GM21447 (cell line): Measurements from ENCODE around the gene SLFN13.
"Not testable (repeated sequence)": the region's sequence is repeated elsewhere in the genome, so short reads cannot be mapped to it uniquely, and the experiment has no call there.

Experiments
- ATAC-seq: cut with Tn5 transposase; IDR thresholded peaks from one replicate; pipeline ENCODE4 v1.9.1; 2021; ENCODE audit not compliant: unreplicated experiment

Gene SLFN13

GRCh38 chr17:35448214-35448898 lies at the start of gene SLFN13:
Gene SLFN13, minus strand, starts transcription at chr17:35448766. Its CDS starts 3,086 bp downstream, at chr17:35445680.
- ATAC-seq = peak; percentile 73

GRCh38 chr17:35496451-35497290 lies 48.1 kb upstream of the SLFN13 start:
- ATAC-seq = no peak

- no peak for ATAC-seq
Measured at GRCh38 chr17:35493040-35493439, 44.5 kb upstream of the SLFN13 start.

- no peak for ATAC-seq
Measured at GRCh38 chr17:35491417-35491816, 42.9 kb upstream of the SLFN13 start.

GRCh38 chr17:35489944-35490343 lies 41.4 kb upstream of the SLFN13 start:
- no peak for ATAC-seq

GRCh38 chr17:35488991-35489390 lies 40.4 kb upstream of the SLFN13 start:
- ATAC-seq = no peak

GRCh38 chr17:35486920-35487732 lies 38.6 kb upstream of the SLFN13 start:
- no peak for ATAC-seq

GRCh38 chr17:35479271-35479670 lies 30.7 kb upstream of the SLFN13 start:
- no peak for ATAC-seq

- ATAC-seq = no peak
Measured at GRCh38 chr17:35477248-35477647, 28.7 kb upstream of the SLFN13 start.

GRCh38 chr17:35476283-35476820 lies 27.8 kb upstream of the SLFN13 start:
- no peak for ATAC-seq

- no peak for ATAC-seq
Measured at GRCh38 chr17:35468475-35468874, 19.9 kb upstream of the SLFN13 start.

- no peak for ATAC-seq
Measured at GRCh38 chr17:35467824-35468223, 19.3 kb upstream of the SLFN13 start.

GRCh38 chr17:35460354-35460851 lies 11.8 kb upstream of the SLFN13 start:
- ATAC-seq = peak; percentile 80

GRCh38 chr17:35454035-35454434 lies 5.5 kb upstream of the SLFN13 start:
- not testable (repeated sequence) for ATAC-seq

- no peak for ATAC-seq
Measured at GRCh38 chr17:35453171-35453570, 4.6 kb upstream of the SLFN13 start.

- no peak for ATAC-seq
Measured at GRCh38 chr17:35449371-35449931, 885 bp upstream of the SLFN13 start.

GRCh38 chr17:35448899-35449227 lies 297 bp upstream of the SLFN13 start:
- peak; percentile 4 for ATAC-seq

GRCh38 chr17:35447499-35447898 lies 1.1 kb downstream of the SLFN13 start:
- no peak for ATAC-seq

GRCh38 chr17:35438433-35438832 lies 10.1 kb downstream of the SLFN13 start:
- ATAC-seq = no peak

- no peak for ATAC-seq
Measured at GRCh38 chr17:35433075-35433894, 15.3 kb downstream of the SLFN13 start.
